GM21360 (cell line): ENCODE results near the gene BACH2.
"Not testable (repeated sequence)": the region's sequence is repeated elsewhere in the genome, so short reads cannot be mapped to it uniquely, and the experiment has no call there.

Experiments used
- ATAC-seq: cut with Tn5 transposase; IDR thresholded peaks from one replicate; pipeline ENCODE4 v1.9.1; 2021; ENCODE audit warnings: mild to moderate bottlenecking, moderate library complexity; ENCODE audit not compliant: unreplicated experiment

Gene BACH2

GRCh38 chr6:90076511-90077415 lies 219.9 kb downstream of the BACH2 start:
- ATAC-seq, result no peak

GRCh38 chr6:90074161-90074850 lies 222.3 kb downstream of the BACH2 start:
- no peak for ATAC-seq

DNA sequence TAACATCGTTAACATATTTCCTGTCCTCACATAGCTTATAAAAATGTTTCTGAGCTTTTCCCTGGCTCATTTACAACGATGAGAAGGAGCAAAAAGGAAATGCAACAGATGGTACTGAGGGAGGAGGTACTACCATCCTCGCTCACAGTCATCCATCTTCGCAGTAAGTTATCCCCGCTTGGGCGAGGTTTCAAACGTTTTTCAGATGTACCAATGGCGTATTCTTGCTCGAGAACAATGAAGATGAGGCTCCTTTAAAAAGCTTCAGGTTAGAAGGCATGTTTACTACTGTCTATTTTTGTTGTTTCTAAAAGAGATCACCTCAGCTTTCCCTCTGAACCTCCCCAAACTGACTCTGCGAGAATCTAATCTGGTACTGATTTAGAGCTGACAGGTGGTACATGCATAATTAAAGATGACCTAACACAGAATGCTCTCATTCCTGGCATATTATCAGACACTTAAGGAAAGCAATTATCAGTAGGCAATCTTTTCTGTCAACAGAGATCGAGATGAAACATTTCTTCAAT lies 223.6 kb downstream of the BACH2 start:
- no peak for ATAC-seq

DNA sequence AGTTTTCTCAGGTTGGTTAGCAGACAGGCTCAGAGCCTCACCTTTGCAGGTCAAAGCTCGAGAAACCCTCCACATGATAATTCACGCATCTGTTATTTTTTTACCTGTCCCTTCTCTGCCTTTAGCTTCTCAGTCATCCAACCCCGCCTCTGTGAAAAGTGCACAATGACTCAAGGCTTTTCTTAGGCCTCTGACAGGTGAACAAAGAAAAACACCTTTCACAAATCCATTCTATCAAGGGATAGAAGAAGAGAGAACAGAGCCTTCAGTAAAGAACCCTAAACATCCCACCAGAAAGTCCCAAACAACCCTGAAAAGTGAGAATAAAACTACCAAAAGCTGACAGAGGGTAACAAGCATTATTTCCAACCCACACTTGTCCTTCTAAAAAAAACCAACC lies 224.1 kb downstream of the BACH2 start:
- no peak for ATAC-seq

GRCh38 chr6:90068703-90069523 lies 227.7 kb downstream of the BACH2 start:
- ATAC-seq, result no peak

DNA sequence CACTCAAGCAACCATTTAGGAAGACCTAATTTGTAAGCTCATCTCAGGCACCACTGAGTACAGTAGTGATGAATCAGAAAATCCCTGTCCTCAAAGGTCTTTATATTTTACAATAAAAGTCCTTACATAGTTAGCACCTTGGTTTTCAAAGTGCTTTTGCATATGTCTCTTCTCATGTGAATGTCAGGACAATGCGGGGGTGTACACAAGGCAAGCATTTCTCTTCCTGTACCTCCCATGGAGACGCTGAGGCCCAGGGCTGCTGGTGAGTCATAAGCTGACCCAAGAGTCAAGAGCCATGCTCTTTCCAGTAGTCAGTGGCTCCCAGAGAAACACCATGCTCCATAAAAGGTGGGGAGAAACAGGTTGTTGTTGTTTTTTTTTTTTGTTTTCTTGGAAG lies 228.4 kb downstream of the BACH2 start:
- ATAC-seq, result no peak

DNA sequence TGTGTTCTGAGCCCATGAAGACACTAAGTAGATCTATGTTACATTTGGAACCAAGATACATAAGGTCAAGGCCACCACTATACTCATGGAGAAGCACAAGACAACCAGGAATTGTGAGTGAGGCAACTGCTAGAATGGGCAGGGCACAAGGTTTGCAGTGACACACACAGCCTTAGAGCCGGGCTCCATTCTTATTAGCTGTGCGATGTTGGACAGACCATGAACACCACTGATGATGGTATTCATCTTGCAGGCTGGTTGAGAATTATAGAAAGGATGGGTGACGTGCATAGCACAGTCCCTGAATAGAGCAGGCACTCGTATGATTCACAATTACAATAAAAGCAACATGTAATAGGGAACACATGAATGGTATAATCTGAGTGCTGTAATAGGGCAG lies 229.9 kb downstream of the BACH2 start:
- no peak for ATAC-seq

GRCh38 chr6:90065173-90065572 lies 231.5 kb downstream of the BACH2 start:
- no peak for ATAC-seq

DNA sequence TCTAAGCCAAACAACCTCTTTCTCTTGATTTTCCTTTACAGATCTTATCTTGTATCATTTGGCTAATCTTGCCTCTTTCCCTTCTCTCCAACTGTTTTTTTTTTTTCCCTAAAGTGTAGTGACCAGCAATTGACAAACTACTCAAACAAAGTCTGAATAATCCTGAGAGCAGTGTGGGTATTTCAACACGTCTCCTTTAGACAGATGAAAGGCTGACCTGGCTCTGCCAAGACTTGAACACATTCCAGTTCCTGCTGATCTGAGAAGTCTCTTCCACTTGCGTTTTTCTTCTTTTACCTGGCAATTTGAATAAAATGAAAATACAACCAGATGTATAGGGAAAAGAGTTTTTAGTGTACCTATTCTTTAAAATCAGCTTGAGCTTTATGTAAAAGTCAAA lies 234.0 kb downstream of the BACH2 start:
- ATAC-seq, result no peak

GRCh38 chr6:90062051-90062450 lies 234.6 kb downstream of the BACH2 start:
- ATAC-seq, result no peak

GRCh38 chr6:90059178-90059577 lies 237.5 kb downstream of the BACH2 start:
- ATAC-seq, result not testable (repeated sequence)

- ATAC-seq, result not testable (repeated sequence)
Measured at GRCh38 chr6:90055924-90056323, 240.7 kb downstream of the BACH2 start.

DNA sequence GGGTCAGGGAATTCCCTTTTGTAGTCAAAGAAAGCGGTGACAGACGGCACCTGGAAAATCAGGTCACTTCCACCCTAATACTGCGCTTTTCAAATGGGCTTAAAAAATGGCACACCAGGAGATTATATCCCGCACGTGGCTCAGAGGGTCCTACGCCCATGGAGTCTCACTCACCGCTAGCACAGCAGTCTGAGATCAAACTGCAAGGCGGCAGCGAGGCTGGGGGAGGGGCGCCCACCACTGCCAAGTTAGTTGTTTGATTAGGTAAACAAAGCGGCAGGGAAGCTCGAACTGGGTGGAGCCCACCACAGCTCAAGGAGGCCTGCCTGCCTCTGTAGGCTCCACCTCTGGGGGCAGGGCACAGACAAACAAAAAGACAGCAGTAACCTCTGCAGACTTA lies 242.4 kb downstream of the BACH2 start:
- ATAC-seq, result not testable (repeated sequence)

DNA sequence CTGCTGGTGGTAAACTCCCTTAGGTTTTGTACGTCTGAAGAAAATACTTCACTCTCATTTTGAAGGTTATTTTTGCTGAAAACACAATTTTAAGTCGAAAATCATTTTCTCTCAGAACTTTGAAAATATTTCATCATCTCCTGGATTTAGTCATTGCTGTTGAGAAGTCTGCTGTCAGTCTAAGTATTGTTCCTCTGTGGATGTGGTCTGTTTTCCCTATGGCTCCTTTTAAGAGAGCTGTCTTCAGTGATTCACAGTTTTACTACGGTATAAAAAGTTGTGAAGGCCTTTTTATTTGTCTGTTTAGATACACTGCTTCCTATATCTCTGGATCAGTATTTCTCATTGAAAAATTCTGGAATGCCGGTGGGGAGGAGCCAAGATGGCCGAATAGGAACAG lies 243.0 kb downstream of the BACH2 start:
- no peak for ATAC-seq

DNA sequence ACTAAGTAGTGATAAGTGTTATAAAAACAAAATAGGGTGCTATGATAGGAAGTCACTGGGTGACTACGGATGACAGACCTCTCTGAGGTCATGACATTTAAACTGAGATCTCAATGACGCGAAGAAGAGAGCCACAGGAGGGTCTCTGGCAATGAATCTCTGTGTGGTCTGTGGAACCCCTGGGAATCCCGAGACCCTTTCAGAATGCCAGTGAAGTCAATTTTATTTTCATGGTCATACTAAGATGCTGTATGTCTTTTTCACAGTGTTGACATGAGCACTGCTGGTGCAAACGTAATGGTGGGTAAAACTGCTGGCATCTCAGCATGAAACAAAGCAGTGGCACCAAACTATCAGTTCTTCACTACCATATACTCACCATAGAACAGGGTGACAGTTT lies 247.3 kb downstream of the BACH2 start:
- no peak for ATAC-seq

DNA sequence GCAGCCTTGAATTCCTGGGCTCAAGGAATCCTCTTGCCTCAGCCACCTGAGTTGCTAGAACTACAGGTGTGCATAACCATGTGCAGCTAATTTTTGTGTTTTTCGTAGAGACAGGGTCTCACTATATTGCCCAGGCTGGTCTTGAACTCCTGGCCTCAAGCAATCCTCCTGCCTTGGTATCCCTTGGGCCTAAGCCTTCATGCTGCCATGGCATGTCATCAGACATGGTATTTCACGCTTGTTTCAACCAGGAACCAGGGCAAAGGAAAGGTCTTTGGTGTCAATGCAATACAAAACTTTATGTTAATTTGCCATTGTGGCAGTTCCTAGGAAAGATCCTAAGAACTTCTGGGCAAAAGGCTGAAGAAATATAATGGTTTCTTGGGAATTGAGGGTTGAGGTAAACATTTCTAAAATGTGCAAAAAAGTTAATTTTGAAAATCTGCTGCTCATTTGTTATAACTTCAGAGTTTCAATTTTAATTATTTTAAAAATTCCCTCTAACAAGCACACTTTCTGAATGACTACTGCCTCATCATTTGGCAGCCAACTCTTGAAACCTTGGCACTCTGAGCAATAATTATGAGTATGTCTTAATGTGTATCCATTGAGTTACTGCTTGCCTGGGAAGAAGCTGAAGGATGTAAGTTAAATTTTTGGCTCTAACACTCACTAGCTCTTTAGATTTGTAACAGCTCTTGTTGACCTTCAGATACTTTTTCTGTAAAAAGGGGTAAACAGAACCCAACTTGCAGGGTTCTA lies 248.3 kb downstream of the BACH2 start:
- no peak for ATAC-seq

- no peak for ATAC-seq
Measured at GRCh38 chr6:90045535-90045934, 251.1 kb downstream of the BACH2 start.

DNA sequence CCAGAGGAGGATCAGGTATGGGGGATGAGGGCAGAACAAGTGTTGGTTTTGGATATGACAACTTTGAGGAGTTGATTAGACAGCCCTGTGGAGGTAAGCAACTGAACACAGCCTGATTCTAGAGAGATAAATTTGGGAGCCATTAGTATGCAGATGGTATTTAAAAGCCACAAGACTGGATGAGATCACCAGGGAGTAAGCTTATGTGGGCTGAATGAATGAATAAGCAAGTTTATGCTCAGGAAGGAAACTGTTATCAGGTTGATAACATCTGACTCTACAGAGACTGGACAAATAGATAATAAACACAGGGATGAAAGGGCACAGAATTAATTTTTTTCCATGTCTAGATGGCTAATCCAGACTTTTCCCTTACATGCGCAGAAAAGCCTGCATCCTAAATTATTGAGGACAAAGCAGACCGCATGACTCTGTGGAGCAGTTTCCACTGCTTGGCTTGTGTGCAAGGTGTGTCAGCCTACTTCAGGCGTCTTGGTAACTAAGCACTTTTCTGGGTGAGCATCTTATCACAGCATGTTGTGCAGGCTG lies 251.7 kb downstream of the BACH2 start:
- no peak for ATAC-seq

DNA sequence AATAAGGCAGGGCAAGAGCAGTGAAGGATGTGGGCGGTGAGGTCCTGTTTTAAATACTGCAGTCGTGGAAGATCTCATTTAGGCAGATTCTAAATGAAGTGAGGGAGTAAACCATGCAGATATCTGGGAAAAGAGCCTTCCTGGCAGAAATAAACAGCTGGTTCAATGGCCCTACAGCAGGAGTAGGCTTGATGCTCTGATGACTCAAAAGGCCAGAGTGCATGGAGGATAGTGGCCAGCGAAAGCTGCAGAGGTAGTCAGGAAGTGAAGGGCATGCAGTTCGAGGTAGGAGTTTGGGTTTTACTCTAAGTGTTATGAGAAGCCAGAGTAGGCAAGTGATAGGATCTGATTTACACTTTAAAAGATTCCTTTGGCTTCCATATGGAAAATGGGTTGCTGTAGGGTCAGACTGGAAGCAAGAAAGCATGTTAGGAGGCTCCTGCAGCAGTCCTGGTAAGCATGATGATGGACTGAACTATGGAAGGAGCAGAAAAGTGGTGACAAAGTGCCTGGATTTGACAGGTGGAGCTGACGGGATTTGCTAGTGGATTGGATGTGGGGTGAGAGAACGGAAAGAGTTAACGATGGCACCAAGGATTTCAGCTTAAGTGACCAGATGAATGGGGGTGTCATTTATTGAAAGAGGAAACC lies 252.3 kb downstream of the BACH2 start:
- no peak for ATAC-seq

DNA sequence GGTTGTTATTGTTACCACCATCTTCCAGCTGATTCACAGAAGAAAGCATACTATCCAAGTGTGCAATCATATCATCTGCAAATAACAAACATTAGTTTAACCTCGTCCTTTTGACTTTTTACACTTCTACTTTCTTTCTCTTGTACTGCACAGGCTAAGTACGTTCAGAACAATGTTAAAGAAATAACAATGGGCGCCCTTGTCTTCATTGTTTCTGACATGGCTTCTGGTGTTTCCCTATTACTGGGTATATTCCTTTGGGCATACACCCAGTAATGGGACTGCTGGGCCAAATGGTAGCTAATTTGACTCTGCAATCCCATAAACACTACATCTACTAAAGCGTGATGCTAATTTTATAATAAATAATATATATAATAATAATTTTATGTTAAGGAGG lies 255.7 kb downstream of the BACH2 start:
- no peak for ATAC-seq
